GM23338 (cell line): ENCODE measurements around the gene MAP1S. TPM values are rescaled to one million over a fixed set of nuclear protein-coding genes. Genes with fewer than 3 reads are reported as not detected.

Source experiments
- ATAC-seq: fragments of 200-7000 bp; cut with Tn5 transposase; 3 replicates; pipeline ENCODE4 v1.9.1; 2020
- DNase-seq: peaks from one replicate; pipeline ENCODE4 v3.0.0-alpha.2; 2015; ENCODE audit warnings: low spot score
- H2AFZ ChIP-seq: fragments of 200-600 bp; sonication (generic); 2 replicates; pipeline ENCODE4 v1.8.0; 2016; ENCODE audit warnings: antibody characterized with exemption, mild to moderate bottlenecking, moderate library complexity
- H3F3A ChIP-seq: fragments of 200-600 bp; sonication (generic); replicated peaks from 2 replicates; pipeline ENCODE4 v1.8.0; 2017; ENCODE audit warnings: antibody characterized with exemption, mixed run types, low read depth
- H3K27ac ChIP-seq: fragments of 200-600 bp; sonication (generic); 2 replicates; pipeline ENCODE4 v1.6.1; 2016; ENCODE audit warnings: low read depth
- H3K27me3 ChIP-seq: fragments of 200-600 bp; sonication (generic); 2 replicates; pipeline ENCODE4 v1.8.0; 2016; ENCODE audit warnings: mild to moderate bottlenecking, mixed run types, moderate library complexity; ENCODE audit not compliant: insufficient read depth
- H3K36me3 ChIP-seq: fragments of 200-600 bp; sonication (generic); 2 replicates; pipeline ENCODE4 v1.8.0; 2016; ENCODE audit warnings: mild to moderate bottlenecking; ENCODE audit not compliant: insufficient read depth
- H3K4me1 ChIP-seq: fragments of 200-600 bp; sonication (generic); 2 replicates; pipeline ENCODE4 v1.8.0; 2016; ENCODE audit warnings: mild to moderate bottlenecking, moderate library complexity; ENCODE audit not compliant: insufficient read depth
- H3K4me2 ChIP-seq: fragments of 200-600 bp; sonication (generic); 2 replicates; pipeline ENCODE4 v1.7.1; 2017; ENCODE audit warnings: mixed run types
- H3K4me3 ChIP-seq: fragments of 200-600 bp; sonication (generic); 2 replicates; pipeline ENCODE4 v1.6.1; 2016; ENCODE audit warnings: mixed run types
- H3K79me2 ChIP-seq: fragments of 200-600 bp; sonication (generic); replicated peaks from 2 replicates; pipeline ENCODE4 v1.8.0; 2017; ENCODE audit warnings: mild to moderate bottlenecking; ENCODE audit not compliant: insufficient read depth
- H3K9me2 ChIP-seq: fragments of 200-600 bp; sonication (generic); 2 replicates; pipeline ENCODE4 v1.8.0; 2017; ENCODE audit not compliant: insufficient read depth
- H4K20me1 ChIP-seq: fragments of 200-600 bp; sonication (generic); replicated peaks from 2 replicates; pipeline ENCODE4 v1.8.0; 2017; ENCODE audit warnings: mild to moderate bottlenecking; ENCODE audit not compliant: insufficient read depth
- H3K27ac Mint-ChIP-seq: 2 replicates; pipeline ENCODE4 v1.8.0; 2020; ENCODE audit warnings: inconsistent platforms, mild to moderate bottlenecking, moderate library complexity, mixed read lengths
- H3K27me3 Mint-ChIP-seq: 3 replicates; pipeline ENCODE4 v1.8.0; 2022; ENCODE audit warnings: low read depth, mild to moderate bottlenecking, moderate library complexity, mixed read lengths, inconsistent platforms; ENCODE audit not compliant: insufficient read depth, poor library complexity
- H3K36me3 Mint-ChIP-seq: 3 replicates; pipeline ENCODE4 v1.8.0; 2021; ENCODE audit warnings: low read depth, mild to moderate bottlenecking, inconsistent platforms, moderate library complexity, mixed read lengths
- H3K4me1 Mint-ChIP-seq: 3 replicates; pipeline ENCODE4 v1.8.0; 2020; ENCODE audit warnings: mild to moderate bottlenecking, inconsistent platforms, mixed read lengths
- H3K4me3 Mint-ChIP-seq: 3 replicates; pipeline ENCODE4 v1.8.0; 2021; ENCODE audit warnings: moderate library complexity, mild to moderate bottlenecking, inconsistent platforms, mixed read lengths
- H3K9me3 Mint-ChIP-seq: 3 replicates; pipeline ENCODE4 v1.8.0; 2020; ENCODE audit warnings: moderate library complexity, mild to moderate bottlenecking, inconsistent platforms, mixed read lengths
- CREB1 ChIP-seq: fragments of 250-450 bp; sonication (Bioruptor Pico); IDR thresholded peaks from 2 replicates; pipeline ENCODE4 v1.5.0; 2020; ENCODE audit warnings: low read depth, mild to moderate bottlenecking, moderate library complexity
- CTCF ChIP-seq, 2 experiments: fragments of 200-600 bp in 1 of 2; sonication (generic) in 1 of 2; conservative IDR thresholded peaks; 2 replicates each; pipeline versions ENCODE4 v1.5.1 to v1.6.1; 2016 to 2017; ENCODE audit warnings: antibody characterized with exemption in 2 of 2, low read depth in 2 of 2, mild to moderate bottlenecking in 2 of 2, moderate library complexity in 1 of 2
- ETS1 ChIP-seq: IDR thresholded peaks from 2 replicates; pipeline ENCODE4 v1.6.1; 2016; ENCODE audit warnings: antibody characterized with exemption
- EZH2 ChIP-seq: fragments of 200-600 bp; sonication (generic); IDR thresholded peaks from one replicate; pipeline ENCODE4 v1.8.0; 2017; ENCODE audit warnings: antibody characterized with exemption, mild to moderate bottlenecking, low read depth; ENCODE audit not compliant: unreplicated experiment
- EZH2phosphoT487 ChIP-seq: fragments of 200-600 bp; sonication (generic); IDR thresholded peaks from one replicate; pipeline ENCODE4 v1.8.1; 2018; ENCODE audit warnings: antibody characterized with exemption; ENCODE audit not compliant: unreplicated experiment
- JUNB ChIP-seq: IDR thresholded peaks from one replicate; pipeline ENCODE4 v1.6.1; 2016; ENCODE audit warnings: antibody characterized with exemption; ENCODE audit not compliant: unreplicated experiment
- NANOG ChIP-seq: IDR thresholded peaks from 2 replicates; pipeline ENCODE4 v1.6.1; 2016; ENCODE audit warnings: antibody characterized with exemption, borderline replicate concordance
- POLR2AphosphoS5 ChIP-seq: IDR thresholded peaks from 2 replicates; pipeline ENCODE4 v1.6.1; 2016; ENCODE audit warnings: antibody characterized with exemption, low read depth
- REST ChIP-seq: IDR thresholded peaks from one replicate; pipeline ENCODE4 v1.6.1; 2018; ENCODE audit warnings: antibody characterized with exemption; ENCODE audit not compliant: unreplicated experiment
- STAT1 ChIP-seq: IDR thresholded peaks from one replicate; pipeline ENCODE4 v1.6.1; 2016; ENCODE audit warnings: antibody characterized with exemption; ENCODE audit not compliant: unreplicated experiment
- ZNF114 ChIP-seq: fragments of 250-450 bp; sonication (Bioruptor Pico); IDR thresholded peaks from 2 replicates; pipeline ENCODE4 v1.5.0; 2020; ENCODE audit warnings: mild to moderate bottlenecking, moderate library complexity
- ZNF331 ChIP-seq: fragments of 250-450 bp; sonication (Bioruptor Pico); IDR thresholded peaks from 2 replicates; pipeline ENCODE4 v1.5.0; 2020; ENCODE audit warnings: low read depth, mild to moderate bottlenecking, moderate library complexity
- ZNF462 ChIP-seq: fragments of 250-450 bp; sonication (Bioruptor Pico); IDR thresholded peaks from 2 replicates; pipeline ENCODE4 v1.5.0; 2020; ENCODE audit warnings: mild to moderate bottlenecking, moderate library complexity
- polyA plus RNA-seq: library from polyadenylated mRNA; unstranded; fragments of >200 nt; fragmentation: Nextera tagmentation; extraction: Ambion mirVana; gene quantifications from 2 replicates; pipeline ENCODE4 v1.2.1, GENCODE V29; 2016
- total RNA-seq: library from RNA; depleted of rRNA; stranded (reverse); fragments of >200 nt; shearing (Covaris generic); gene quantifications from 2 replicates; pipeline ENCODE4 v1.2.3, GENCODE V29; 2014

MAP1S gene
- total and polyA plus RNA-seq, 2 experiments from 2014 or later, result 102 to 104 TPM

GRCh38 chr19:17758515-17758914, 39.2 kb downstream of the MAP1S start:
- no peak for DNase-seq
- no peak overlapping the region for H3K27ac Mint-ChIP-seq
- Histone ChIP-seq H3K27me3 (no peaks in the 10 kb centered on the region), H4K20me1 (no peaks in the 10 kb centered on the region), H2AFZ (no peak overlapping the region), H3K79me2 (no peaks in the 10 kb centered on the region), H3K9me2 (no peaks in the 10 kb centered on the region), H3K4me2 (no peak overlapping the region), H3K4me1 (no peaks in the 10 kb centered on the region; the same call in 1 of the 2 replicates), H3K27ac (no peak overlapping the region), H3F3A (0 out of 2 replicates have a peak, but pooled peaks cover 6% of the 10 kb centered on the region), H3K36me3 (no peaks in the 10 kb centered on the region), H3K4me3 (no peak overlapping the region)
- H3K36me3 Mint-ChIP-seq, result peaks cover 4% of the 10 kb centered on the region; the same call in 1 of the 3 replicates
- no peaks in the 10 kb centered on the region; the same call in 2 of the 3 replicates for H3K9me3 Mint-ChIP-seq
- no peak for TF ChIP-seq CTCF (conservative IDR thresholded peaks at IDR 0.05; ENCODE audit: low read depth in 2 of 2)
- TF ChIP-seq ETS1, result no peak
- no peak for TF ChIP-seq EZH2phosphoT487
- TF ChIP-seq ZNF114 (CRISPR knock-in tag), result no peak
- no peak for TF ChIP-seq STAT1
- no peak for TF ChIP-seq POLR2AphosphoS5
- TF ChIP-seq CREB1 (CRISPR knock-in tag), result no peak
- no peak for TF ChIP-seq ZNF331 (CRISPR knock-in tag)
- TF ChIP-seq ZNF462 (CRISPR knock-in tag), result no peak
- TF ChIP-seq NANOG, result no peak
- TF ChIP-seq JUNB, result no peak
- TF ChIP-seq EZH2, result no peak
- TF ChIP-seq REST, result no peak
- peaks cover 17% of the 10 kb centered on the region for H3K4me1 Mint-ChIP-seq
- no peak overlapping the region for H3K4me3 Mint-ChIP-seq
- ATAC-seq, result no peak
- H3K27me3 Mint-ChIP-seq, result peaks cover 12% of the 10 kb centered on the region
